Suprapubic skin (tissue), 4 donors: ENCODE results near the gene IGF2R.

ENCODE experiments used
- EP300 ChIP-seq: sonication (generic); formaldehyde crosslinking; IDR thresholded peaks from one replicate; pipeline ENCODE4 v1.6.1; 2017; ENCODE audit warnings: antibody characterized with exemption
- POLR2A ChIP-seq, 2 donors: fragments of 450-650 bp; IDR thresholded peaks; one replicate each; pipeline ENCODE4 v1.6.1; 2017; ENCODE audit warnings: antibody characterized with exemption in 2 of 2, mild to moderate bottlenecking in 2 of 2, moderate library complexity in 2 of 2
- POLR2AphosphoS5 ChIP-seq, 3 donors: sonication (generic); formaldehyde crosslinking; IDR thresholded peaks; one replicate each; pipeline ENCODE4 v1.6.1; 2017; ENCODE audit warnings: antibody characterized with exemption in 3 of 3
- TF ChIP-seq, protein P1 (sequence below), 2 donors: fragments of 200-600 bp in 1 of 2; fragments of 450-650 bp in 1 of 2; sonication (generic) in 1 of 2; IDR thresholded peaks; one replicate each; pipeline ENCODE4 v1.5.1; 2016 to 2019; ENCODE audit warnings: antibody characterized with exemption in 2 of 2, mild to moderate bottlenecking in 1 of 2, moderate library complexity in 1 of 2

DNA sequence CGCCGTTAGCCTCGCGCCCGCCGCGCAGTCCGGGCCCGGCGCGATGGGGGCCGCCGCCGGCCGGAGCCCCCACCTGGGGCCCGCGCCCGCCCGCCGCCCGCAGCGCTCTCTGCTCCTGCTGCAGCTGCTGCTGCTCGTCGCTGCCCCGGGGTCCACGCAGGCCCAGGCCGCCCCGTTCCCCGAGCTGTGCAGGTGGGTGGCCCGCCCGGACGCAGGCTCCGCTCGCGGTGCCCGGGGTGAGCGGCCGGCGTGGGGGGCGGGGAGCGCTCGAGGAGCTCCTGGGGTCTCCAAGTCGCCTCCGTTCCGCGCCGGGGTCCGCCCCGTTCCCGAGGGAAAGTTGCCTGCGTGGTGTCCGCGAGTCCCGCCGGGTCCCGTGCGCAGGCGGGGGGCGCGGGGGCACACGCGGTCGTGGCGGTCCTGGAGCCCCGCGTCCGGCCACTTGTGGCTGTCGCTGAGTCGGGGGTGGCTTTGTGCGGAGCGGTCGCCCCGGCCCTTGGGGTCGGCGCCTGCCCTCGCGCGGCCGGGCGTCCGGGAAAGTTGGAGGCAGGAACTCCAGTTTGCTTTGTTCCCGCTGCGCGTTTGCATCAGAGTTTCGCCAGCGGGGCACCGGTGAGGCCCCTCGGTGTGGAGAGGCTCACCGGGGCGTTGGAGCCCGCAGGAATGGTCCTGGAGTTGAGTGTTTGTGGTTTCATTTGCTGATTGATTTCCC lies 476 bp downstream of the IGF2R start:
- TF ChIP-seq POLR2AphosphoS5 (IDR thresholded peaks at IDR 0.05) (no peak), POLR2A (IDR thresholded peaks at IDR 0.05) (no peak), EP300 (no peak)
- TF ChIP-seq, protein P1, sequence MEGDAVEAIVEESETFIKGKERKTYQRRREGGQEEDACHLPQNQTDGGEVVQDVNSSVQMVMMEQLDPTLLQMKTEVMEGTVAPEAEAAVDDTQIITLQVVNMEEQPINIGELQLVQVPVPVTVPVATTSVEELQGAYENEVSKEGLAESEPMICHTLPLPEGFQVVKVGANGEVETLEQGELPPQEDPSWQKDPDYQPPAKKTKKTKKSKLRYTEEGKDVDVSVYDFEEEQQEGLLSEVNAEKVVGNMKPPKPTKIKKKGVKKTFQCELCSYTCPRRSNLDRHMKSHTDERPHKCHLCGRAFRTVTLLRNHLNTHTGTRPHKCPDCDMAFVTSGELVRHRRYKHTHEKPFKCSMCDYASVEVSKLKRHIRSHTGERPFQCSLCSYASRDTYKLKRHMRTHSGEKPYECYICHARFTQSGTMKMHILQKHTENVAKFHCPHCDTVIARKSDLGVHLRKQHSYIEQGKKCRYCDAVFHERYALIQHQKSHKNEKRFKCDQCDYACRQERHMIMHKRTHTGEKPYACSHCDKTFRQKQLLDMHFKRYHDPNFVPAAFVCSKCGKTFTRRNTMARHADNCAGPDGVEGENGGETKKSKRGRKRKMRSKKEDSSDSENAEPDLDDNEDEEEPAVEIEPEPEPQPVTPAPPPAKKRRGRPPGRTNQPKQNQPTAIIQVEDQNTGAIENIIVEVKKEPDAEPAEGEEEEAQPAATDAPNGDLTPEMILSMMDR (IDR thresholded peaks at IDR 0.05) = peak in 1 of 2 donors; percentile 6
